GM21447 (cell line): ENCODE data around the gene FAM209B.
"Not testable (repeated sequence)": the region's sequence is repeated elsewhere in the genome, so short reads cannot be mapped to it uniquely, and the experiment has no call there.

ENCODE experiments used
- ATAC-seq: cut with Tn5 transposase; IDR thresholded peaks from one replicate; pipeline ENCODE4 v1.9.1; 2021; ENCODE audit not compliant: unreplicated experiment

FAM209B gene, protein sequence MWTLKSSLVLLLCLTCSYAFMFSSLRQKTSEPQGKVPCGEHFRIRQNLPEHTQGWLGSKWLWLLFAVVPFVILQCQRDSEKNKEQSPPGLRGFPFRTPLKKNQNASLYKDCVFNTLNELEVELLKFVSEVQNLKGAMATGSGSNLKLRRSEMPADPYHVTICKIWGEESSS

GRCh38 chr20:56532946-56533345 is at the start of gene FAM209B:
Gene FAM209B (plus strand): TSS chr20:56533246. CDS start chr20:56533342, 96 bp downstream.
- not testable (repeated sequence) for ATAC-seq

- ATAC-seq = no peak
These were observed 49.1 kb upstream of the FAM209B start for GRCh38 chr20:56483970-56484369.

DNA sequence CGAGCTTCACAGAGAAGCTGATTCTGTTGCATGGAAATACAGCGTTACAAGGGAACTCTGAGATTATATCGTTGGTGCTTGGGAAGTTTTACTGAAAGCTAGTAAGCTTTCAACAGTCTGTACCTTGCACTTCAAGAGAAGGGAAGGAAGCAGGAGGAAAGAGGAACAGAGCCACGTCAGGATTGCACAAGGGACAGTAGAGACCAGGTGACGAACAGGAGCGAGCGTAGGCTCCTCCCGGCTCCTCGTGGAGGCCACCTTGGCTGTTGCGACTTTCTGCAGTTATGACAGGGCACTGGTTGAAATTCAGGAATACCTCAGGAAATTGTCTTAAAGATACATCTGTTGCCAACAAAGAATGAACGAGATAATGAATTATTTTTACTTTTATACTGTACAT is 45.8 kb upstream of the FAM209B start:
- no peak for ATAC-seq

- ATAC-seq = no peak
These were observed 44.5 kb upstream of the FAM209B start for GRCh38 chr20:56488566-56488965.

DNA sequence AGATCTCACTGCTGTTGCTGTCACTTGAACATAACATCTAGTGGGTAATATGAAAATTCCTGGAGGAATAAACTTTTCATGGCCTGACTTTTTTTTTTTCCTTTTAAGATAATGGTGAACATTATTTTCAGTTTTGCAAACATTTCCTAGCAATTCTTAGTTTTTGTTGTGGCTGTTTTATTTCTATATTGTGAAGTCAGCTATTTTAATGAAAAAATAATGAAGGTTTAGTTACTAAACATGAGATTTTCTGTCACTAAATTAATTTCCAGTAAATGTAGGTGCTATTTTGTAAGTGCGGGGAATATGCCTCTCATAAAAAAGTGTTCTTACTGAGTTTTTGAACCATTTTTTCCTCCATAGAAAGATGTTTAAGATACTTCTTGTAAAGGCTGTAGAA is 31.9 kb upstream of the FAM209B start:
- no peak for ATAC-seq

- no peak for ATAC-seq
These were observed 29.1 kb upstream of the FAM209B start for GRCh38 chr20:56503916-56504315.

DNA sequence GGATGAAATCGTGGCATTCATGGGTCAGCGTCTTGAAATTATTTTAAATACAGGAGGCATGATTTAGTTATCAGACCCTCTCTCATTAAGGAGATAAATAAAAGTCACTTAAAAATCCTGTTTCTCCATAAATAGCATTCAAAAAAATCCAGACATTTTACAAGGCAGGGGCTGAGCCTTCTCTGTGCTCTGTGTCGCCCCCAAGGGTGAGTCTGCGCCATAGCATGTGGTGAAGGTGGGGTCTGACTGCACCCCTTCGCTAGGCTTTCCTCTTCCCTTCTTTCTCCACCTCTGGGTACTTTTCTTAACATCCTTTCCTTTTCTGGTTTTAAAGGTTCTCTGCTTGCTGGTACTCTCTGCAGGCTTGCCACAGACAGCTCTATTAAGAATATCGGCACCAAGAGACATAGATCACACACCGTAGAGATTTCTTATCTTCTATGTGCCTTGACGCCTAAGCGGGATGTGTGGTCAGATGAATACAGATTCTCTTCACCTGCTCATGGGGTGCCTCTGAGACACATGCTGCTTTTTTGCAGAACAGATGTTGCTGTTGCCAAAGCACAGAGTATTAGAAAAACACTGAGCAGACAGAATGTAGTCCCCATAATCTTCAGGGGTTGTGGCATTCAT is 28.6 kb upstream of the FAM209B start:
- ATAC-seq = no peak

GRCh38 chr20:56506103-56506502 is 26.9 kb upstream of the FAM209B start:
- no peak for ATAC-seq

GRCh38 chr20:56511926-56512325 is 21.1 kb upstream of the FAM209B start:
- no peak for ATAC-seq

DNA sequence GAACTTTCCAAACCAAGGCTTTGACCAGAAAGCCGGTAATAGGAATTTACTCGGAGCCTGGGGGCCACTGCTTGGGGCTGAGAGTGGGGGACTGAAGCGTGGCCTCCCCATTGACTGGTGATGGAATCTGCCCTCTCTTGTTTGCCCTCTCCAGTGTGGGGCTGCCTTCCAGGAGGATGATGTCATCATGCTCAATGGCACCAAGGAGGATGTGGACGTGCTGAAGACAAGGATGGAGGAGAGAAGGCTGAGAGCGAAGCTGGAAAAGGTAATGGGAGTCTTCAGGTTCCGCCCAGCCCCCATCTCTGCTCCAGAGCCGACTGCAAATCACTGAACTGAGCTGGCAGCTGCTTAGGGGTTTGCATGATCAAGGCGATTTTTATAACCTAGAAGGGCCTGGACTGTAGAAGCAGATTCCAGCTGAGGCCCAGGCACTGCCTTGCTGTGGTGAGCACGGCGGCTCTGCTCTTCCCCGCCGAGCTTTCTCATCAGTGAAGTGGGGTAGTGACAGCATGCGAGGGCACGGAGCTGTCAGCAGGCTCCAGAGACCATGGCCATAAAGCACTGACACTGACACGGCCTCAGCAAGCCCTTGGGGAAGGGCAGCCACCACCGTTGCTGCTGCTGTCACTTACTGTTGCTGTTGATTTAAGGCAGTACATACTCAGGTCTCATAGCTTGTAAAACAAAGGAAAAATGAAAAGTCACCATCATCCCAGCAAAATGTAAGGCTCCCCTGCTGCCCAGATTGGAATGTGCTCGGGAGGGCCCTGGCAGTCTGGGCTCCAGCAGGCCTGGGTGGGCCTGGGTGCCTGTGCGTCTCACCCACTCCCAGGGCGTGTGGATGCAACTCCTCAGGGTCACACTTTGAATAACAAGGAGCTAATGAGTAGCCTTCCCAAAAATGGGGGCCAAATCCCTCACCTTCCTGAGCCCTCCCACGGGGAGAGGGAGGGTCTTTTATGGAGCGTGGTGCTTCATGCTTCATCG is 19.6 kb upstream of the FAM209B start:
- ATAC-seq = no peak

DNA sequence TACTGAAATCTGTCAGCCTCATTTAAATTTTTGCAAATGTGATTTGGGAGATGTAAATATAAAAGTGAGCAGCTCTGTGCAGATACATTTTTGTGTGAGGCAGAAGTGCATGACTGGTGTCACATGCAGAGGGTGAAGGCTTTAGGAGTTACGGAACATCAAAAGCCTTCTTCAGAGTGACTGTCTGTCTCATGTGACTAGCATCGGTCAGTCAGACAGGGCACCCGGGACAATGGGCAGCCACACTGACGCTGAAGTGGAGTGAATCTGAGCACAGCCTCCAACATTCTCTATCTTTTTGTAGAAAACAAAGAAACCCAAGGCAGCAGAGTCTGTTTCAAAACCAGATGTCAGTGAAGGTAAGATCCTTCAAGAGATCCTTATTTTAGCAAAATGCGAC is 16.4 kb upstream of the FAM209B start:
- no peak for ATAC-seq

DNA sequence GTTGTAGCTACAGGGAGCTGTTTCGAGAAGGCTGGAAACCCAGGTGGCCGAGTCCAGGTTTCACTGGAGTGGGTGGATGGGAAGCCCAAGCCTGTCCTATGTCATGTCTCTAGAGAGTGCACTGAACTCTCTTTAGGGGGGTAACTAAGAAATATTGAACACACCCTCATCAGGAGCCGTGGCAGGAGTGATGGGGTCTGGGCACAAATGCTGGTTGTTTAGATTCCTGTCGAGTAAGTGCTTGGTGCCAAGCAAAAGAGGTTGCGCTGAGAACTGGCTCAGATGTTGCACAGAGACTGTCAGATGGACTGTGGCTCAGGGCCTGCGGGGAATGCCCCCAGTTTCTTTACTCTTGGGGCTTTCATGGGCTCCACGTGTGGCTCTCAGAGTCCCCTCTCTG is 15.8 kb upstream of the FAM209B start:
- no peak for ATAC-seq

DNA sequence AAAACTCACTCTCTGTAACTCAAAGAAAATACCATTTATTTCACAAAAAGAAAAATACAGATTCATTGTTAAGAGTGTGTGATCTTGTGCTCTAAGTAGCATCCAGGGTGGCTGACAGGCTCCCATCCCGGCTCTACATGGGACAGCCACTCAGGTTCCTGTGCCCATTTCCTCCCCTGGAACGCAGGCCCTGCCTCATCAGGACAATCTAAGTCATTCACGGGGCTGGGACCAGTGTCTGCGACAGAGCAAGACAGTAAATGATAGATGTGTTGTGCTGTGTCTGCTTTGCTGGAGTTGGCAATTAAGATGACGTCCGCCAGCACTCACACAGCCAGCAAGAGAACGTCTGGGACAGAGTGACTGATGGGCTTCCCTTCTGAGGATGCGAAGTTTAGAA is 15.4 kb upstream of the FAM209B start:
- no peak for ATAC-seq

DNA sequence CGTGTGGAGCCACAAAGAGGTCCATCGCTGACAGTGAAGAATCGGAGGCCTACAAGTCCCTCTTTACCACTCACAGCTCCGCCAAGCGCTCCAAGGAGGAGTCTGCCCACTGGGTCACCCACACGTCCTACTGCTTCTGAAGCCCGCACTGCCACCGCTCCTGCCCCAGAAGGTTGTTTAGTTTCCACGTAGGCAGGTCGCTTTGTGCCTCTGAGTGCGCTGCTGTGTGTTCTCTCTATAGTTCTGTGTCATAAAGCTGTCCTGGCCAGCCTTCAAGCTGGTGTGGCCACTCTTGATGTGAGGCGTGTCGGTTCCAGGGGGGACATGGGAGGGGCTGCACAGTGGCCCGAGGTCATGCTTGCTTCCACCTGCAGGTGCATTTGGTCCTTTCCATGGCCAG is 14.9 kb upstream of the FAM209B start:
- no peak for ATAC-seq

DNA sequence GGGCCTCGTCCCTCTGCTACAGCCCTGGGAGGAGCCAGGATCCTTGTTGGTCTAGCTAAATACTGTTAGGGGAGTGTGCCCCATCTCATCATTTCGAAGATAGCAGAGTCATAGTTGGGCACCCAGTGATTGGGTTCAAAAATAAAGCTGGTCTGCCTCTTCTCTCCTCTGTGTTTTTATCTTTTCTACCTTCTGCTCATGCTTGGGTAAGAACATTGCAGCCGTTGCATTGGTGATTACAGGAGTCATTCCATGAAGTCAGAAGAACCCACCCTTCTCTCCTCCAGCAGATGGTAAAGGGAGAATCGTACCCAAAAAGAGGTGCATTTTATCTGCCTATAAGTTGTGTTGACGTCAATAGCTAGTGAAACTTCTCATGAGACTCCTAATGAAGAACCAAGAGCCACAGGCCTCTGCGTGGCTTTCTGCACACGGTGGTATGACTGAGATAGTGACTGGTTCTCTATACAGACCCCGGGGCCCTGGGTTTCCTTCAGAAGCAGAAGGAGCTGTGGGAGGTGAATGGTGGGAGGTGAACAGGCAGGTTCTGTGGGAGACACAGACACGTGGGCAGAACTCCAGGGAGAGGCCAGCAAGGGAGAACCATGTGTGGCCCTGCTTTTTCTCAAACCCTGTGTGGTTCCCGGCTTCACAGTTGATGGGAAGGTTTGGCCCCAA is 14.2 kb upstream of the FAM209B start:
- no peak for ATAC-seq

GRCh38 chr20:56519551-56519950 is 13.5 kb upstream of the FAM209B start:
- ATAC-seq = no peak

DNA sequence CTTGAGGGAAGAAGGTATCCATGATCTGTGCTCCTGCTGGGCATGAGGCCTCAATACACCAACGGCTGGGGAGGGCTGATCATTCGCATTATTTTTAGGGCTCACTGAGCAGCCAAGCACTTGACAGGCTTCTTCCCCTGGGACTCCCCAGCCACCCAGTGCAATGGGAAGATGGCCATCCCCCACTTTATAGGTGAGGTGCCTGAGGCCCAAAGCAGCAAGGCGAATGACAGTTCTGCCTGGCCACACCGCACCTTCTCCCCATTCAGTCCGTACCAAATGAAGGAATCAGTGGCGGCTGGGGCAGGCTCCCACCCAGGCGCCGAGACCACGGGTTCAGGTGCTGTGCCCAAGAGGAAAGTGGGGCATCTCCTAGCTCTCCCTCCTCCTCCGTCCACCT is 12.9 kb upstream of the FAM209B start:
- no peak for ATAC-seq

DNA sequence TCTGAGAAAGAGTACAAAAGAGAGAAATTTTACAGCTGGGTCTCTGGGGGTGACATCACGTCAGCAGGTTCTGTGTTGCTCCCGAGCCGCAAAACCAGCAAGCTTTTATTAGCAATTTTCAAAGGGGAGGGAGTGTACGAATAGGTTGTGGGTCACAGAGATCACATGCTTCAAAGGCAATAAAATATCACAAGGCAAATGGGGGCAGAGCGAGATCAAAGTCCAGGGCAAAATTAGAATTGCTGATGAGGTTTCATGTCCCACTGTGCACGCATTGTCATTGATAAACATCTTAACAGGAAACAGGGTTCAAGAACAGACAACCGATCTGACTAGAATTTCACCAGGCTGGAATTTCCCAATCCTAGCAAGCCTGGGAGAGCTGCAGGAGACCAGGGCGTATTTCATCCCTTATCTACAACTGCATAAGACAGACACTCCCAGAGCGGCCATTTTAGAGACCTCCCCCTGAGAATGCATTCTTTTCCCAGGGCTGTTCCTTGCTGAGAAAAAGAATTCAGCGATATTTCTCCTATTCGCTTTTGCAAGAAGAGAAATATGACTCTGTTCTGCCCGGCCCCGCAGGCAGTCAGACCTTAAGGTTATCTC is 12.2 kb upstream of the FAM209B start:
- not testable (repeated sequence) for ATAC-seq

DNA sequence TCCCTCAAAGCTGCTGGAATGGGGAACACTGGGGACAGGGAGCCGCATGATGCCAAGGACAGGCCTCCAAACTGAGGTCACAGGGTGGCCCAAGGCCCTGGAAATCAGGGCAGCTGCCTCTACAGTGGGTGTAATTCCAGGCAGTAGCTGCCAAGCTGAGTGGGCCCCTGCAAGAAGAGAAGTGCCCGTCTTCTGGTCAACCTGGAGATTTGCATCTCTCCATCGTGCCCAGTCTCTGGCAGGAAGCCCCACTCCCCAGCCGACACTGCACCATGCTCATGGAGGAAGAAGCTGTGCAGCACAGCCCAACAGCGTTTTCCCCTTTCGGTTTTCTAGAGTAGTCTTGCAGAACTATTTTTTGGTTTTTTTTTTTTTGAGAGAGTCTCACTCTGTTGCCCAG is 10.7 kb upstream of the FAM209B start:
- no peak for ATAC-seq

DNA sequence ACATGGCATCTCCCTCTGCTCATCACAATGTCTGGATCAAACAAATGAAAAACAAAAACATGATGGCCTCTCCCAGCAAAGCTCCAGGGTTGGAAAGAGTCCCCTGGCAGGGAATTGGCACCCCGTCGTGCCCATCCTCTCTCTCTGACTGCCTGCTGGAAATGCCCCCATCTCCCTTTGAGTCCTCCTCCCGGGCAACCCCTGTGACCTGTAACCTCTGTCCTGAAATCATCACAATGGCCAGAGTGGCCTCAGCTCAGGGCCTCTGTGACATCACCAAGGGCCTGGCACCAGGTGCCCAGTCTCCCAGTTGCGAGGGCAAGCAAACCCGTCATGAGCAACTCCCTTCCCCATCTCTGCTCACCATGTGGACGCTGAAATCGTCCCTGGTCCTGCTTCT is 8.6 kb upstream of the FAM209B start, which contains the start of gene FAM209A:
FAM209A (plus strand) TSS at position 301 of the 400 bp plus-strand sequence; CDS start at position 366, 65 bp downstream.
- ATAC-seq = not testable (repeated sequence)

DNA sequence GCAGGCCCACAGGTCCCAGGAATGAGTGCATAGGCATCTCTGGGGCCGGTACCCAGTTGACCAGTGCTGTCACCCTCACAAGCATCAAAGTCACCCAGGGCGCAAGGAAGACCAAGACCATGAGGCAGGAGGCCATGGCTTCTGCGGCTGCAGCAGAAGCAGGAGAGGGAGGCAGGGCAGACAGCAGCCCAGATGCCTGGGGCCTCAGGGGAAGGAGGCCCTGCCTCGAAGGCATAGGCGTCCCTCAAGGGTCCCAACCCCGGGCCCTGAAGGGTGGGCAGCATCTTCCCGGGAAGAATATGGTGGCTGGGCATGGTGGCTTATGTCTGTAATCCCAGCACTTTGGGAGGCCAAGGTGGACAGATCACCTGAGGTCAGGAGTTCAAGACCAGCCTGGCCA is 5.5 kb upstream of the FAM209B start:
- ATAC-seq = no peak
